Activated CD8-positive, alpha-beta memory T cell treated with anti-CD3 and anti-CD28 coated beads for 36 hours (primary cell): ENCODE data around the gene NAALADL1. TPM values are rescaled to one million over a fixed set of nuclear protein-coding genes. Genes with fewer than 3 reads are reported as not detected.

Source experiments
- CTCF ChIA-PET: fragments of 350-600 bp; sonication (Branson Sonifier 250); formaldehyde crosslinking; loops from one replicate; lab custom pipeline; 2021; ENCODE audit warnings: antibody characterized with exemption; lab: Charles Lee
- POLR2A ChIA-PET: fragments of 350-600 bp; sonication (Branson Sonifier 250); formaldehyde crosslinking; loops from one replicate; lab custom pipeline; 2021; ENCODE audit warnings: antibody characterized with exemption; lab: Charles Lee
- total RNA-seq, 2 experiments: library from RNA; stranded (reverse); gene quantifications; one replicate each; pipeline ENCODE4 v1.2.3, GENCODE V29; 2021

NAALADL1 gene
- total RNA-seq, result 10 to 100 TPM; 10.3 to 11.2 TPM

DNA sequence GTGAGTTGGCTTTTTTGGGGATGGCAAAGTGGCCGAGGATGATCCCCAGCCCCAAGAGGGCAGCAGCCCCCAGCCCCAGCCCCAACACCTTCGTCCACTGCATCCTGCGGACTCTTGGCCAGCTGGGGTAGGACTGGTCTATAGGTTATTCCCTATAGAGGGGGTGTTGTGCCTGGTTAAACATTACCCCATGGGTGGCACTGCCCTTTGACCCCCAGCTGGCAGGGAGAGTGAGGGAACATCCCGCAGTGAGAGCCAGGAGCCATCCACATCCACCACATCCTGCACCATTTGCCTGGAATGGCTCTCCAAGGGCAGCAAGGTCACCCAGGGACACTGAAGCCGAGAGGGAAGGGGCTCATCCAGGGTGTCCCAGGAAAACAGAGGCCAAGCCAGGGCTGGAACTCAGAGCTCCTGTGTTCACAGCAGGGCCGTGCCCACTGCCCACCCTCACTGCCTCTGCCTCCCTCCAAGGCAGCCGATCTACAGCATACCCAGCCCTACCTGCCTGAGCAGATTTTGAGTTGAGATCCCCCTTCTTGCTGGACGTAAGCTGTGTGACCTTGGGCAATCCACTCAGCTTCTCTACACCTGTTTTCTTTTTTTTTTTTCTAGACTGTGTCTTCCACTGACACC, at the start of gene NAALADL1:
Gene NAALADL1 (minus strand): TSS at position 135 of the 636 bp plus-strand sequence. CDS start 32 bp downstream, at position 103.
- ChIA-PET CTCF (interaction anchor here (0.6 kb wide), 1 partner anchor 107 kb away, joined by 3 read pairs; no protein-coding TSS in a partner anchor), POLR2A (no interaction called here)

GRCh38 chr11:65107751-65108468, 49.6 kb upstream of the NAALADL1 start:
- CTCF ChIA-PET, result interaction anchor here (1.8 to 7.4 kb wide), 2 partner anchors 9 kb away, joined by 7 to 109 read pairs; partner anchors contain the start of genes VPS51 and ZNHIT2
- POLR2A ChIA-PET, result interaction anchor here (1.2 kb wide), 1 partner anchor 10 kb away, joined by 3 read pairs; no protein-coding TSS in a partner anchor

DNA sequence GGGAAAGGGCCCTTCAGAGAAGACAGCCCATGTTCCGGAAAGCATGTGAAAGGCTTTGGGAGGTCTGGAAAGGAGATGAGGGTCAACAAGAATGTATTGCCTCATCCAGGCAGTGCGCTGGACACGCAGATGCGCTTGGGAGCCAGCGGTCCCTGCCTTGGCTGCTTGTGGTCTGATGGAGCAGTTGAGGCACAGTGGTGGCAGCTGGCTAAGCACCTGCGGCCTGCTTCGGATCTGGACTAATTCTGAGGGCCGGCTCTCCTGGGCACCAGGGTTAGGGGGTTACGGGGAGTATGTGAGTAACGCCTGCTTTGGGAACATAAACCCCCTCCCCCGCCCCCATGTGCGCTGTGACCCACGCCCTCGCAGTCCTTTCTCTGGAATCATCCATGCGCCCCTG, 48.7 kb upstream of the NAALADL1 start:
- CTCF ChIA-PET, result interaction anchor here (1.8 to 7.4 kb wide), 2 partner anchors 8 to 10 kb away, joined by 7 to 109 read pairs; partner anchors contain the start of genes VPS51 and ZNHIT2
- POLR2A ChIA-PET, result no interaction called here

DNA sequence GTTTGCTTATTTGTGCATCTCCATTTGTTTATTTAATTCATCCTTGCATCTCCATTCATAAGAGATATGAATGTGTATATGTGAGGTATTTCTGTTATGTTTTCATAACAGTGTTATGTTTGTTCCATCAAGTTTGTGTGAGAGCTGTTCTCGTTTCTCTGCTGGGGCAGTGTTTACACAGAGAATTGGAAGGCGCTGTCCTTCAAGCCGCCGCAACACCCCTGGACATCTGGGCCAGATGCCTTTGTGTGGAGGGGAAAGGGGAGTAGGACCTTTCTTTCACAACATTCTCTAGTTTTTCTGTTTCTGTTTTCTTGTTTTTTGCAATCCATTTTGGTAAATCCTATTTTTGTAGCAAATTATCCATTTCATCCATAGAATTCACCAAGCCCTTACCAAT, 46.3 kb upstream of the NAALADL1 start:
- ChIA-PET POLR2A (no interaction called here), CTCF (interaction anchor here (10.6 kb wide), 1 partner anchor 6 kb away, joined by 109 read pairs; the partner anchor contains the start of gene TM7SF2)

DNA sequence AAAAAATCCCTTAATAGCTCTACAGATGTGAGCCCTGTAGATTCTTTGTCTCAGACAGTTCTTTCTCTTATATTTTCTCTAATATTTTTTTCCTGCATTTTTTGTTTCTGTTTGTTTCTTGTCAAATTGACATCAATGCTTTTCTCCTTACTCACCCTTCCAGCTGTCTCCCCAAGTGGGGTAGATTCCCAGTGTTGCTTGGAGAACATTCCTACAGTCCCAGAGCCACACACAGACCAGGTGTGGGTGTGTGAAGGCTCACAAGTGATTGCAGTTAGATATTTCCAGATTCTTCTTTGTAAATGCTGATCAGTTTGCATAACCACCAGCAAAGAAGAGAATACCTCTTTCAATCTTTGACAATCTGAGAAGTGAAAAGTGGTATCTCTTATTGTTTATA, 45.1 kb upstream of the NAALADL1 start:
- POLR2A ChIA-PET, result interaction anchor here (0.6 kb wide), 1 partner anchor 399 kb away, joined by 3 read pairs; no protein-coding TSS in a partner anchor

DNA sequence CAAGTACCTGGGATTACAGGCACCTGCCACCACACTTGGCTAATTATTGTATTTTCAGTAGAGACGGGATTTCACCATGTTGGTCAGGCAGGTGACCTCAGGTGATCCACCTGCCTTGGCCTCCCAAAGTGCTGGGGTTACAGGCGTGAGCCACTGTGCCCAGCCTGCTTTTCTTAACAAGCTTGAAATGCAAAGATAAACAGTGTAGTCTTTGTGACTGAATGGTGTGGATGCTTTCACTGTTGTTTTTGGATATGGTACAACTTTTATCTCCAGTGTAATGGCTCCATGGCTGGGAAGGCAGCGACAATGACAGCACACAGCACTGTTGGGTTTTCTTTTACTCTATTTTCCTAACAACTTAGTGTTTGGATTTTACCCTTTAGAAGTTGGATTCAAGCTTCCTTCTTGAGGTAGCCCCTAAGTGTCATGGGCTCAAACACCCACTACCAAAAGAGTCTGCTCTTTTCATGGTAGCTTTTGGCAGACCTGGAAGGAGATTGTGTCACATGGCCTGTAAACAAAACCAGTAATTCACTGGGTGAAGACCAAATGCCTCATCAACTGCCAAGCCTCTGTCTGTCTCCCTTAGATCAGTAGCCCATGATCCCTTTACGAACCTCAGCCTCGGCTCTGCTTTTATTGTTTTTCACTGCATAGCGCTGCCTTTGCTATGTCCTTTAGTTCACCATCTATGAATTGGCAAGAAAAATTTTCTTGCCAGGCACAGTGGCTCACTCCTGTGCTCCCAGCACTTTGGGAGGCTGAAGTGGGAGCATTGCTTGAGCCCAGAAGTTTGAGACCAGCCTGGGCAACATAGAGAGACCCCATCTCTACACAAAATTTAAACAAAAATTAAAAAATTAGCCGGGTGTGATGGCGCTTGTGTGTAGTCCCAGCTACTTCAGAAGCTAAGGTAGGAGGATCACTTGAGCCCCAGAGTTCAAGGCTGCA, 44.1 kb upstream of the NAALADL1 start:
- ChIA-PET CTCF (interaction anchor here (0.7 to 10.6 kb wide), 5 partner anchors 9 to 209 kb away, joined by 3 to 109 read pairs (median 4); partner anchors contain the start of genes FAU, TM7SF2 and ZNHIT2), POLR2A (interaction anchor here (1.2 kb wide), 1 partner anchor 8 kb away, joined by 9 read pairs; no protein-coding TSS in a partner anchor)

More for the DNA sequence above, 45.1 kb upstream of the NAALADL1 start:
- CTCF ChIA-PET, result interaction anchor here (2.1 to 10.6 kb wide), 2 partner anchors 7 to 14 kb away, joined by 5 to 109 read pairs; partner anchors contain the start of genes TM7SF2 and ZNHIT2

DNA sequence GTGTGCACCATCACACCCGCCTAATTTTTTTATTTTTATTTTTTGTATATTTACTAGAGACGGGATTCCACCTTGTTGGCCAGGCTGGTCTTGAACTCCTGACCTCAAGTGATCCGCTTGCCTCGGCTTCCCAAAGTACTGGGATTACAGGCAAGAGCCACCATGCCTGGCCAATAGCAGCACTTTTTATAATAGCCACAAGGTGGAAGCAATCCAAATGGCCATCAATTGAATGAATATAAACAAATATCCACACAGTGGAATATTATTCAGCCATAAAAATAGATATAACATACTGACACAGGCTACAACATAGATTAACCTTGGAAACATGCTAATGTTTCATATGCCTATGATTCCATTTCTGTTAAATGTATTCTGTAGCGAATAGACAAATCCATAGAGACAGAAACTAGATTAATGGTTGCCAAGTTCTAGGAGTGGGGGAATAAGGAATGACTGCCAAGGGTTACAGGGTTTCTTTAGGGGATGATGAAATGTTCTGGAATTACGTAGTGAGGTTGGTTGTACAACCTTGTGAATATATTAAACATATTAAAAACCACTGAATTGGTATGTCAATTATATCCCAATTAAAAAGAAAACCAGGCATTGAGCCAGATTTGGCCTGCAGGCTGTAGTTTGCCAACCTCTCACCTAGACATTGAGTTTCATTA, 42.5 kb upstream of the NAALADL1 start:
- ChIA-PET POLR2A (interaction anchor here (0.6 to 1.2 kb wide), 2 partner anchors 10 to 18 kb away, joined by 8 to 9 read pairs; no protein-coding TSS in a partner anchor), CTCF (interaction anchor here (10.6 kb wide), 1 partner anchor 10 kb away, joined by 109 read pairs; the partner anchor contains the start of gene TM7SF2)

DNA sequence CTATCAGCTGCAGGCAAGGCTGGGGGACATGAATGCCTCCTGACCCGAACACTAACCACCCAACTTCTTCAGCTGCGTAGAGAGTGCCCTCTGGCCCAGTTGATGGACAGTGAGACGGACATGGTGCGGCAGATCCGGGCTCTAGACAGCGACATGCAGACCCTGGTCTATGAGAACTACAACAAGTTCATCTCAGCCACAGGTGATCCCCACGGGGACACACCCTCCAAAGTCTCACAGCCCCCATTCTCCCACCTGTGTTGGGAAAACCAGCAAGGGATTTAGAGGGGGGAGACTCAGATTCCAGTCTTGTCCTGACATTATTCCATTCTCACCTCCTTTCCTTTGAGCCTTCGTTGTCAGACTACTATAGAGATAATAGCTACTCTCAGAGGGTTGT, 38.6 kb upstream of the NAALADL1 start:
- POLR2A ChIA-PET, result interaction anchor here (1.0 to 1.7 kb wide), 7 partner anchors 10 to 38 kb away, joined by 3 to 17 read pairs (median 6); partner anchors contain the start of genes CDCA5, FAU, MRPL49 and TM7SF2

GRCh38 chr11:65095974-65096806, 37.8 kb upstream of the NAALADL1 start, which contains the start of gene VPS51:
TSS of gene VPS51 (plus strand) at chr11:65096214. CDS start at chr11:65096251, 37 bp downstream.
- ChIA-PET CTCF (interaction anchor here (1.1 to 10.6 kb wide), 2 partner anchors 15 to 21 kb away, joined by 4 to 109 read pairs; partner anchors contain the start of genes TM7SF2 and ZNHIT2), POLR2A (interaction anchor here (0.6 to 1.7 kb wide), 10 partner anchors 9 to 218 kb away, joined by 3 to 17 read pairs (median 5); partner anchors contain the start of genes CDCA5, FAU, MRPL49 and TM7SF2)

More for the DNA sequence above, 38.6 kb upstream of the NAALADL1 start:
- CTCF ChIA-PET, result interaction anchor here (1.1 to 10.6 kb wide), 2 partner anchors 14 to 21 kb away, joined by 4 to 109 read pairs; partner anchors contain the start of genes TM7SF2 and ZNHIT2

GRCh38 chr11:65095427-65095826, 37.1 kb upstream of the NAALADL1 start:
- ChIA-PET POLR2A (interaction anchor here (0.7 to 1.7 kb wide), 6 partner anchors 9 to 27 kb away, joined by 3 to 17 read pairs (median 5); partner anchors contain the start of genes CDCA5, MRPL49, TM7SF2 and ZFPL1), CTCF (interaction anchor here (10.6 kb wide), 1 partner anchor 16 kb away, joined by 109 read pairs; the partner anchor contains the start of gene TM7SF2)

GRCh38 chr11:65090628-65091027, 32.3 kb upstream of the NAALADL1 start:
- POLR2A ChIA-PET, result interaction anchor here (0.6 kb wide), 1 partner anchor 1252 kb away, joined by 3 read pairs; no protein-coding TSS in a partner anchor
- CTCF ChIA-PET, result interaction anchor here (0.6 to 0.9 kb wide), 2 partner anchors 21 to 58 kb away, joined by 3 read pairs; partner anchors contain the start of gene TM7SF2

DNA sequence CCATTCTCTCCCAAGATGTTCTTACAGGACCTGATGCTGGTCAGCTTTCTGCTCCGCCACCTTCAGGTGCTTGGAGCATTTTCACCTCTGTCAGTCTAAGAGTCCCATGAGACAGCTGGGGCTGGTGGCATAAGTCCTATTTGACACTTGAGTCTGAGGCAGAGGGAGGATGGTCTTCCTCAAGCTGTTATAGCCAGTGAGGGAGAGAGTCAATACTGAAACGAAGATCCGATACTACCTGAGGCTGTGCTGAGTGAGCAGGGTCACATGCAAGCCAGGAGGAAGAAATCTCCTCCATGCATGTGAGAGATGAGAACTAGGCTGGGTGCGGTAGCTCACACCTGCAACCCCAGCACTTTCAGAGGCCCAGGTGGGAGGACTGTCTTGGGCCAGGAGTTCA, 31.3 kb upstream of the NAALADL1 start:
- ChIA-PET POLR2A (no interaction called here), CTCF (no interaction called here)

DNA sequence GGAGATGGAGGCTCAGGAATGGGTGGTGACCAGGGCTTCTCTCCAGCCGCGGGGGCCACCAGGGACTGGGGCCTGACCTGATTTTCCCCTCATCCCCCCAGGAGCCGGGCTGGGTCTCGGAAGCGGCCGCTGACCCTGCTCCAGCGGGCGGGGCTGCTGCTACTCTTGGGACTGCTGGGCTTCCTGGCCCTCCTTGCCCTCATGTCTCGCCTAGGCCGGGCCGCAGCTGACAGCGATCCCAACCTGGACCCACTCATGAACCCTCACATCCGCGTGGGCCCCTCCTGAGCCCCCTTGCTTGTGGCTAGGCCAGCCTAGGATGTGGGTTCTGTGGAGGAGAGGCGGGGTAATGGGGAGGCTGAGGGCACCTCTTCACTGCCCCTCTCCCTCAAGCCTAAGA, 29.5 kb upstream of the NAALADL1 start:
- ChIA-PET CTCF (no interaction called here), POLR2A (no interaction called here)

DNA sequence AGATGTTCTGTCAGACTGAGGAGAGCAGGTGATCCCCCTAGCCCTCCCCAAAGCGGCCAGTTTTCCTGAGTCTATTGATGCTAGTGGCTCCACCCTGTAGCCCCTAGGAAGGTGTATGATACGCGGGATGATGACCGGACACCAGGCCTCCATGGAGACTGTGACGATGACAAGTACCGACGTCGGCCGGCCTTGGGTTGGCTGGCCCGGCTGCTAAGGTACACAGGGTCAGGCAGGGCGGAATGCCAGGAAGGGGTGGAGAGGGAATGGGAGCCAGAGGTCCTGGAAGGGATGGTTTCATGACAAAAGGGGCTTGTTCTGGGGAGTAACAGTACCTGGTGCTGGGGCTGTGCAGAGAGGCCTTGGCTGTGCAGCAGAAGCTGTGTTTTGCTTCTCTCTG, 28.9 kb upstream of the NAALADL1 start:
- POLR2A ChIA-PET, result interaction anchor here (1.5 kb wide), 1 partner anchor 9 kb away, joined by 6 read pairs; the partner anchor contains the start of gene VPS51
- CTCF ChIA-PET, result interaction anchor here (0.5 kb wide), 1 partner anchor 67 kb away, joined by 3 read pairs; no protein-coding TSS in a partner anchor

DNA sequence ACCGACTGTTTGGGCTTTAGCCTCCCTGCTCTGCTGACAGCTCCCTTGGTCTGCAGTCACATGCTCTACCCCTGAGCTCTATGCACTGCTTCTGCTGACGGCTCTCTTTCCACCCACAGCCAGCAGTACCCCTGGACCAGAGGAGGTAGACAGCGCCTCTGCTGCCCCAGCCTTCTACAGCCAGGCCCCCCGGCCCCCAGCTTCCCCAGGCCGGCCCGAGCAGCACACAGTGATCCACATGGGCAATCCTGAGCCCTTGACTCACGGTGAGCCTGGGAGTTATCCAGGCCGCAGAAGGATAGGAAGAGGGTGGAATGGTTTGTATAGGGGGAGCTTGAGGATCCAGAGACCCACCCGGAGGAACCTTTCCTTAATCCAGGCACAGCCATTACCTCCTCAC, 28.5 kb upstream of the NAALADL1 start:
- ChIA-PET POLR2A (interaction anchor here (1.5 kb wide), 1 partner anchor 10 kb away, joined by 6 read pairs; the partner anchor contains the start of gene VPS51), CTCF (interaction anchor here (0.5 kb wide), 1 partner anchor 66 kb away, joined by 3 read pairs; no protein-coding TSS in a partner anchor)
